ENCODE measurements around the gene NSUN3. TPM values are rescaled to one million over a fixed set of nuclear protein-coding genes. Genes with fewer than 3 reads are reported as not detected.

Gene NSUN3
- total and polyA plus RNA-seq, 10 of the 15 experiments (the other 5 are each of a cell fraction or from before 2014, with no cell fraction given), result 9.1 to 20.3 (median 11.7) TPM

GRCh38 chr3:94092086-94092485 lies 29.2 kb downstream of the NSUN3 start (continued):
- no peak for TF ChIP-seq ZNF592 (IDR thresholded peaks at IDR 0.05)
- no peak for TF ChIP-seq POU2F2 (IDR thresholded peaks at IDR 0.05; ENCODE audit: borderline replicate concordance, low read depth, low read length)
- no peak for TF ChIP-seq BRCA1 (IDR thresholded peaks at IDR 0.05; ENCODE audit: low read depth, low read length)
- TF ChIP-seq JUND (IDR thresholded peaks at IDR 0.05; ENCODE audit: low read depth, low read length), result no peak
- no peak for TF ChIP-seq EP300 (IDR thresholded peaks at IDR 0.05; ENCODE audit: borderline replicate concordance in 1 of 2, control insufficient read depth in 1 of 2, low read depth in 2 of 2, low read length in 2 of 2)
- TF ChIP-seq STAT3 (IDR thresholded peaks at IDR 0.05; ENCODE audit: low read depth, low read length), result no peak
- TF ChIP-seq PKNOX1 (IDR thresholded peaks at IDR 0.05), result no peak

GRCh38 chr3:94093151-94093550 lies 30.3 kb downstream of the NSUN3 start:
- BruUV-seq (replicated peaks), result no TSS peak
- CTCF ChIA-PET, result no interaction called here
- TF ChIP-seq NFYB (IDR thresholded peaks at IDR 0.05; ENCODE audit: insufficient read depth, low read depth, low read length), result no peak
- TF ChIP-seq FOXK2 (IDR thresholded peaks at IDR 0.05), result no peak
- TF ChIP-seq NKRF (conservative IDR thresholded peaks at IDR 0.05), result no peak
- TF ChIP-seq IKZF2 (IDR thresholded peaks at IDR 0.05), result no peak
- TF ChIP-seq ZBTB11 (CRISPR knock-in tag; IDR thresholded peaks at IDR 0.05), result no peak
- no peak for TF ChIP-seq SMAD5 (IDR thresholded peaks at IDR 0.05; ENCODE audit: low read depth)

More at GRCh38 chr3:94093151-94093550, 30.3 kb downstream of the NSUN3 start:
- H3K27ac ChIP-seq (ENCODE audit: control insufficient read depth, insufficient read depth), result no peak overlapping the region
- DNase-seq (ENCODE audit: low read depth, low spot score) (no peak), FAIRE-seq (no peak), ATAC-seq (no peak)
- intact Hi-C loops (cut with micrococcal nuclease; ENCODE audit: unreplicated experiment) (no loop called here), in situ Hi-C loops (cut with MboI) (no loop called here)
- ChIA-PET RAD21 (ENCODE audit: unreplicated experiment) (no interaction called here), POLR2A (no interaction called here), SMC1A (ENCODE audit: uncharacterized antibody, unreplicated experiment) (no interaction called here)
- no peaks in the 10 kb centered on the region for H3K79me2 ChIP-seq (ENCODE audit: control insufficient read depth, insufficient read depth, low read length)
- no peaks in the 10 kb centered on the region for H3K4me1 ChIP-seq (ENCODE audit: control insufficient read depth, insufficient read depth, low read length)
- no peak overlapping the region for H3K9ac ChIP-seq (ENCODE audit: control insufficient read depth, insufficient read depth, low read length)
- H3K27me3 ChIP-seq (replicated peaks in 1 of 2; ENCODE audit: control insufficient read depth in 2 of 2, insufficient read depth in 2 of 2, low read length in 1 of 2), result no peaks in the 10 kb centered on the region
- no peaks in the 10 kb centered on the region for H4K20me1 ChIP-seq (ENCODE audit: control insufficient read depth, insufficient read depth)
- no peak overlapping the region for H3K4me2 ChIP-seq (ENCODE audit: control insufficient read depth, insufficient read depth)
- H3K36me3 ChIP-seq (ENCODE audit: control insufficient read depth in 2 of 2, insufficient read depth in 2 of 2, low read length in 1 of 2), result peaks cover 3 to 23% of the 10 kb centered on the region in 2 experiments; a peak in 2 of 4 replicates
- no peak overlapping the region for H3K4me3 ChIP-seq
- H2AFZ ChIP-seq (ENCODE audit: control insufficient read depth, low read depth, low read length), result no peak overlapping the region
- 100% methylated on average over 1 of the region's 1 CpG for WGBS (ENCODE audit: insufficient coverage, insufficient replicate concordance, low lambda C conversion rate, missing lambda C conversion rate)
- H3K9me3 ChIP-seq (replicated peaks; ENCODE audit: control insufficient read depth, insufficient read depth, low read length), result no peaks in the 10 kb centered on the region
